HPDE6-E6E7 (cell line): Measurements from ENCODE around the gene GCH1.
"Not testable (repeated sequence)": the region's sequence is repeated elsewhere in the genome, so short reads cannot be mapped to it uniquely, and the experiment has no call there.

Experiments used
- DNase-seq: peaks from one replicate; pipeline ENCODE4 v3.0.0; 2011; ENCODE audit warnings: missing footprints; ENCODE audit errors: extremely low spot score

GCH1 gene

DNA sequence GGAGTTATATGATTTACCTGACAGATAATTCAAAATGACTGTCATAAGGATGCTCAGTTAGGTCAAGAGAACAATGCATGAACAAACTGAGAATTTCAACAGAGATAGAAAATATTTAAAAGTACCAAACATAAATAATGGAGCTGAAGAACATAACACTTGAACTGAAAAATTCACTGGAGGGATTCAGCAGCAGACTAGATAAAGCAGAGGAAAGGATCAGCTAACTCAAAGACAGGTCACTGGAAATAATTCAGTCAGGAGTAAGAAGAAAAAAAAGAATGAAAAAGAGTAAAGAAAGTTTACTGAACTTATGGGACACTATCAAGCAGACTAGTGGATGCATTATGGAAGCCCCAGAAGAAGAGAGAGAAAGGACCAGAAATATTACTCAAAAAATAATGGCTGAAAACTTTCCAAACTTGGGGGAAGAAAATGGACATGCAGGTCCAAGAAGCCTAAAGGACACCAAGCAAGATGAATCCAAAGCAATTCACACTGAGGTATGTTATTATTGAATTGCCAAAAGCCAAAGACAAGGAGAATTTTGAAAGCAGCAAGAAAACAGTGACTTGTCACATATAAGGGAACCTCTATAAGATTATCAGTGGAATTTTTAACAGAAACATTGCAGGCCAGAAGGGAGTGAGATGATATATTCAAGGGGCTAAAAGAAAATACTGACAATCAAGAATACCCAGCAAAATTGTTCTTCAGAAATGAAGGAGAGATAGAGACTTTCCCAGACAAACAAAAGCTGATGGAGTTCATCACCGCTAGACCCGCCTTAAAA, 78.7 kb downstream of the GCH1 start:
- no peak for DNase-seq

DNA sequence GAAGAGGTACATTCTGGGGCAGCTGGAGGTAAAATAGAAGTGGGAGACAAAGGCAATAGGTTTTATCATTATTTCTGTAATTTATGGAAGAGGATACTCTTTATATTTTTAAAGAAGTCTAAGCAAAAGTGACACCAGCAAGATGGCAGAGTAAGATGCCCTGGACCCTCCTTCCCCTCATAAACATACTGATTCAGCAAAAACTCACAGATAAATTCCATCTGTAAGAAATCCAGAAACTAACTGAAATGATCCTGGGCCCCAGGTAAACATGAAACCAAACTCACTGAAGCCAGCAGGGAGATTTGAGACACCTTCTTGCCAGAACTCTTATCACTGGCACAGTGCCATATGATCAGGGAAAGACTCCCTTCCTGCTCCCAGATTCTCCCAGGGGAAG, 79.9 kb downstream of the GCH1 start:
- no peak for DNase-seq

DNA sequence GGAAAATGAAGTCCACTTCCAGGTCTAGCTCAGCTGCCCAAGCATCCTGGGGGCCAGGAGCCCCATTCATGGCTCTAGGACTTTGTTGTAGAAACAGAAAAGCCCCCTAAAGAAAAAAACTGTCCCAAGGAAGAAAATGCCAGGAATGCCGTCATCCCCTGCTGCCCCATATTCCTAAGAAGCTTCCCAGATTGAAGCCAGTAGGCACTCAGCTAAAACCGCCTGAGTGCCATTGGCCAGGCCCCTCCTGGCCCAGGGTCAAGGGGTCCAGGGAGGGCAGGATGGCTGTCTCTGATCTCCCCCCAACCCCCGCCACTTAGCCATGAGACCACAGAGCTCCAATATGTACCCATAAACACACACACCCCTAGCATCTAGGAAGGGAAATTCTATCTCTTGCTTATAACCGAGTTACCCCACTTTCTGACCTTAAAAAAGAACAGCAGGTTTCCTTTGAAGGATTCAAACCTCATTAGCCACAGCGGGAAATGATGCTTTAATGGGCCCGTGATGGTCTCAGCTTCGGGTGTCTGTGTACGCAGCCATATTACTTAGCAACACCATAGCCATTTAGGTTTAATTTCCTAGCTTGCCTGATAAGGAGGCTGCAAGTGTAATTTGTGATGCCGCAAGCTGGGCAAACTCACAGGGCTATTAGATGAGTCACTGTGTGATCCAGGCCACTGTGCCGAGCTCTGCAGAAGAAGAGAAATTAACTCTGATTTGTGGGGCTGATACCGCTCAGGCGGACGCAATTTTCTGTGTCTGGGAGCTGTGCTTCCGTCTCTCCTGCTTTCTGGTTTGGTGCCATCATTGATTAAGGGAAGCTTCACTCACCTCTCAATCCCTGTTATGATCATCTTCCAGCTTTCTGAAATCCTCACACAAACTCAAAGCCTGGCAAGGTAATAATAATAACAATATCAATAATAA, 84.2 kb downstream of the GCH1 start:
- DNase-seq = no peak

DNA sequence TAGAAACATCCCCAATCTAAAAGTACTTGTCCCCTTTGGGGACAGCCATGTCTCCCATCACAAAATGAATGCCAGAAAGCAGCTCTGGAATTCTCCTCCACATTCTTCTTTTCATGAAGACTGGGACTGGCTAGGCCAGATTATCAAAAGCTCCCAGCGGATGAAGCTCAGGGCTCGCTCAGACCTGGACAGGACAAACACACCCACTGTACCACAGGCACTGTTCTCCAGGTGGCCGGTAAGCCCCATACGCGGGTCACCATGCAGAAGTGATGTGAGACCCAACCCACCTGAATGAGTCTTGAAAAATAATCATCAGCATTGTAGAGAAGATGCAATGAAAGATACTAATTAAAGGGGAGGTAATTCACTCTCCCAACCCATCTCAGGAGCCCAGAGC, 85.1 kb downstream of the GCH1 start:
- DNase-seq = no peak

DNA sequence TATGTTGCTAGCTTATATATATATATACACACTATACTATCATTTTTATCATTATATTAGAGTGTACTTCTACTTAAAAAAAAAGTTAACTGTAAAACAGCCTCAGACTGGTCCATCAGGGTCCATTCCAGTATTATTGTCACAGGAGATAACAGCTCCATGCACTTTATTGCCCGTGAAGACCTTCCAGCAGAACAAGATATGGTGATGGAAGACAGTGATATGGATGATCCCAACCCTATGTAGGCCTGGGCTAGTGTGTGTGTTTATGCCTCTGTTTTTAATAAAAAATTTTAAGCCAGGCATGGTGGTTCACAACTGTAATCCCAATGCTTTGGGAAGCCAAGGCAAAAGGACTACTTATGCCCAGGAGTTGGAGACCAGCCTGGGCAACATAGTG, 86.2 kb downstream of the GCH1 start:
- no peak for DNase-seq

DNA sequence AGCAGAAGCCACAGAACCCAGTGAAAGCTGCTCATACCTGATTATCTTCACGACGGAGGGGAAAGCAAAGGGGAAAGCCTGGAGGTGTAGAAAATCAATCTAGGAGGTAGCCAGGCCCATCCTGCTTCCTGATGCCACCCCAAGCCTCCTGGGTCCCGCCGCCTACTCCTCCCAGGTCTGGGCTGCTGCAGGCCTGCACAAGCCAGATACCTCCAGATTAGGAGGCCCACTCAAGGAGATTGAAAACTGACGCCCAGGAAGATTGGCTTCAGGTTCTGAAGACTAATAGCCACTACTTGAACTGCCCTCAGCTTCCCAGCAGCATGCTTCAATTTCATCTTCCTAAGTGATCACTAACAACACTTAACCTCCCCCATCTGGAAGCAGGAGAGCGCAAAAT, 87.1 kb downstream of the GCH1 start:
- DNase-seq = no peak

DNA sequence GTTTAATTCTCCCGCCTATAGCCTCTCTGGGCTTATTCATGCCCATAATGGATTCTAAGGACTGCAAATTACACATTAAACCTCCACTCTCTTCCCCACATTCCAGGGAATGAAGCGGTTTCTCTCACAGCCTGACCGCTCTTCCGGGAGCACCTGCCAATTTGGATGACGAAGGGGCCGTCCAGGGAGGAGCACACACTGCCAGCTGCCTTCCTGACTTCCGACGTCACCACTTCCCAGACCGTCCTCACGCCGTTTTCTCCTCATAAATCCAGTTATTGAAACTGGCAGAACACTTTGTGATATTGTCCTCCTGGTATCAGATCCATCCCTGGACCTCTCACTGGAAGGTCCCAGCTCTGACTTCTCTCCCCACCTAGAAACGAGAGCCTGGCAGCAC, 87.6 kb downstream of the GCH1 start:
- DNase-seq = no peak

DNA sequence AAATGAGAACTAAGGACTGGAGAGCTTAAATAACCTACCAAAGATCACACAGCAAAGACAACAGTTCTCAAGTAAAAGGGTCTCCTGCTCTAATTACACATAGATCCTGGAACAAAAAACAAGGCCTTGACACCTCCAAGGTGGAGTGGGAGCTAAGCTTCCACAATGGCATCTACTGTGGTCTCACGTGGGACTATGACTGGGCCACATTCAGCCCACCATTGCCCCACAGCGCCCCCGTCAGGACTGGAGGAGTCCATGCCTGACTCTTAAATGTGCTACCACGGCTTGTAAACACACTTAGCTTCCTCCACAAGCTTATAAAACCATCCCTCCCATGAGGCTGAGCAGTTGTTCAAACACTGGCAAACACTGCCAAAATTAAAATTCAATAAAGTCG, 88.5 kb downstream of the GCH1 start:
- DNase-seq = no peak

DNA sequence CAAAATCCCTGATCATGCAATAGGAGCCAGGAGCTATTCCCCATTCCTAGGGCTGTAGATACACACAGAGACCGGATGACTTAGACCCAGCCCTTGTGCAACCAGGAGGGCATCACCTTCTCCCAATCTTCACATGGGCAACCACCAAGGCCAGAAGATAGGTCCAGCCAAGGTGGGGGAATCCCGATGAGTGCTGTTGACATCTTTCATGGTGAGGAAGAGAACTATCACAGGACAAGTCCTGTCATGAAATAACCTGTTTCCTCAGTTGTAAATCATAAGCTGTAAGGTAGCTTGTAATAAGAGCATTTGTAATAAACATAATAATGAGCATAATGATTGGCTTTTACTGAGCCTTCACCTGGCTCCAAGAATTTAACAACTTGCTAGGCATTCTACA, 89.5 kb downstream of the GCH1 start:
- DNase-seq = no peak

DNA sequence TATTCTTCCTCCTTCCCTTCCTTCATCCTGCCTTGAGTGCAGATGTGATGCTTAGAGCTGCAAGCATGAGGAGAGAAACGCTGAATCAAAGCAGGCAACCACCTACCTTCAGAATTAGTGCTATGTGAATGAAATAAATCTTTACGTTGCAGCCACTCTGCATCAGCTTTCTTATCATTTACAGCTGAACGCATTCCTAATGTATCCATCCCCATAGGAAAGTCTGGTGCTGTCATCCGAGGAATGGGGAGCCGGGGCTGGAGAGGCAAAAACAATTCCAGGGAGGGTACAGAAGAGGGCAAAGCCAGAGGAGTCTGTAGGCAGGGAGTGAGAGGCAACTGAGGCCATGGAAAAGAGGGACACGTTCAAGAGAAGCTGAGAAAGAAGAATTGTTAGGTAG, 90.0 kb downstream of the GCH1 start:
- no peak for DNase-seq

DNA sequence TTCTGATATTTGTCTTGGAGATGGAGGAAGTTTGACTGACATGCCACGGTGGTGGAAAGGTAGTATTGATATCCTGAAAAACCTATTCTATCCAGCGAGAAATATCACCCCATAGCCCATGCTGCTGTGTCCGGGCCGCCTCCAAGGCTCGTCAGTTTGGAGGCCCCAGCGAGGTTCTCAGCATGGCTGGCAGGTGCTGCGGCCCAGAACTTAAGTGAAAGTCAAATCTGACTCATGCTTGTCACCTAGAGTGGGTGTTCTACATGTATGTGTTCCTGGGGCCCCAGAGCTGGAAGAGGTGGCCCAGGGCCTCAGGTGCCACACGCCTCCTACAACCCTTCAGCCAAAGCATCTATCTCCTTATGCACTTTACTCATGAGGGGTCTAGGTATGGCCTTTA, 92.9 kb downstream of the GCH1 start:
- no peak for DNase-seq

DNA sequence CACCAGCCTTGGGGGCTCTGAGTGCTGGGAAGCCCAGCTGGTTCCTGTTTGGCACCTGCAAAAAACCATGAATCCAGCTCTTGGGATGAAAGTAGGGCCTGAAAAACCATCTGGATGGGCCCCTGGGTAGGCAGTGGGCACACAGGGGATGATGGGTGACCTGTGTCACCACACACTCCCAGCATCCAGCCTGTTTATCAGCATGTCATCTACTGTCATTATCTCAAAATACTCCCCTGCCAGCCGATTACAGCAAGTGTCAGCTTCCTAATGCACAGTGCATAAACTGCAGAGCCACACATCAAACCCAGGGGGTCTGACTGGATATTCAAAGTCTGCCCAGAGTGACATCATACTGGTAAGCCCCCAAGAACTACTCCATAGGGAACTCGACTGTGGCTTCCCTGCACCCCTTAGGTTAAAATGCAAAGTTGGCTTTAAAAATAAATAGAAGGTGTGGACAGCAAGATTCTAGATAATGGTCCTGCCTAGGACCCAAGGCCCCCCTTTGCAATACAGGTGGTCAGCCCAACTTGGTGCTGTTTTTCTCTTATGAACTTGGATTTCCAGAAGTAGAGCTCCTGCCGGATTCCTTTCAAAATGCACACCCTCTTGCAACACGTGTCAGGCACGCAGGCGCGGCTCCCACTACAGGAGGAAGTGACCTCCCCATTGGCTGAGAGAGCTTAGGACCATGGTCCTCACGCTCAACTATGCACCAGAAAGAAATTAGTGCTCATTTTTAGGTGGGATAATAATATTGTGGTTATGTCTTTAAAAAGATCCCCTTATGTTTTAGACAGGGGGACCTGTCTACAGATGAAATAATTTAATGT, 94.1 kb downstream of the GCH1 start:
- DNase-seq = no peak

DNA sequence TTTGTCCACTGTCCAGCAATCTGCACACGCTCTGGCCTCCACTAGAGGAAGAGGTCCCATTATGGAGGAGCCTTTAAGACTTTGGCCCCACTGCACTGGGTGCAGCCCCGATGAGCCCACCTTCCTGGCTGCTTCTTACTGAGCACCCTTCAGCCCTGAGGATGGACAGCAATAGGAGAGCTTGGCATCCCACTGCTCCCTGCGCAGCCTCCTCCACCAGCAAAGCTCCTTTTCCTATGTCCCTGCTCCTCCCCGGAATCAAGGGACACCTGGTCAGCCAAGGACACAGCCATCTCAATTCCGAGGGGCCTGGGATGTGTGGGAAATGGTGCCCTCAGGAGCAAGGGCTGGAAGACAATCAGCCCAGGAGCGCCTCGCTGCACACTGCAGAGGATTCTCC, 94.7 kb downstream of the GCH1 start:
- no peak for DNase-seq

DNA sequence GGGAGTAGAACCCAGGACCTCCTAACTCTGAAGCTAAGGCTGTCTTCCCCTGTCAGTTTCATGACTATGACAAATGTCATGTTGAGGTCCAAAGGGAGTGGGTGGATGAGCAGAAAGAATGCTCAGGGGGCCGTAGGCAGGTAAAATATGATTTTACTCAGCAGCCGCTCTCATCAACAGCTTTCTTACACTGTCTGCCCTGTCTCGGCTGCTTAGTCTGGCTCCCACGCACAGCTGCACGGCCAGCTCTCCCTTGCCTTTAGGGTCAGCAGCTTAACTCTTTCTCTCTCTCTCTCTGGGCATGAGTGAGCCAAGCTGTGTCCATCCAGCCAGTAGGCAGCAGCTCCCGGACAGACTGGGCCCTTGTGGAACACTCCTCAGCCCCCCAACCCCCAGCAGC, 95.2 kb downstream of the GCH1 start:
- no peak for DNase-seq

DNA sequence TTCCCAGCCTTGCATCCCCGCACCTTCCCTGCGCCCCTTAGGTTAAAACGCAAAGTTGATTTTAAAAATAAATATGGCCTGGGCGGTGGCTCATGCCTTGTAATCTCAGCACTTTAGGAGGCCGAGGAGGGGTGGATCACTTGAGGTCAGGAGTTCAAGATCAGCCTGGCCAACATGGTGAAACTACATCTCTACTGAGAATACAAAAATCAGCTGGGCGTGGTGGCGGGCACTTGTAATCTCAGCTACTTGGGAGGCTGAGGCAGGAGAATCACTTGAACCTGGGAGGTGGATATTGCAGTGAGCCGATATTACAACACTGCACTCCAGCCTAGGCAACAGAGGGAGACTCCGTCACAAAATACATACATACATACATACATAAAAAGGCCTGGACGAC, 96.0 kb downstream of the GCH1 start:
- DNase-seq = no peak

DNA sequence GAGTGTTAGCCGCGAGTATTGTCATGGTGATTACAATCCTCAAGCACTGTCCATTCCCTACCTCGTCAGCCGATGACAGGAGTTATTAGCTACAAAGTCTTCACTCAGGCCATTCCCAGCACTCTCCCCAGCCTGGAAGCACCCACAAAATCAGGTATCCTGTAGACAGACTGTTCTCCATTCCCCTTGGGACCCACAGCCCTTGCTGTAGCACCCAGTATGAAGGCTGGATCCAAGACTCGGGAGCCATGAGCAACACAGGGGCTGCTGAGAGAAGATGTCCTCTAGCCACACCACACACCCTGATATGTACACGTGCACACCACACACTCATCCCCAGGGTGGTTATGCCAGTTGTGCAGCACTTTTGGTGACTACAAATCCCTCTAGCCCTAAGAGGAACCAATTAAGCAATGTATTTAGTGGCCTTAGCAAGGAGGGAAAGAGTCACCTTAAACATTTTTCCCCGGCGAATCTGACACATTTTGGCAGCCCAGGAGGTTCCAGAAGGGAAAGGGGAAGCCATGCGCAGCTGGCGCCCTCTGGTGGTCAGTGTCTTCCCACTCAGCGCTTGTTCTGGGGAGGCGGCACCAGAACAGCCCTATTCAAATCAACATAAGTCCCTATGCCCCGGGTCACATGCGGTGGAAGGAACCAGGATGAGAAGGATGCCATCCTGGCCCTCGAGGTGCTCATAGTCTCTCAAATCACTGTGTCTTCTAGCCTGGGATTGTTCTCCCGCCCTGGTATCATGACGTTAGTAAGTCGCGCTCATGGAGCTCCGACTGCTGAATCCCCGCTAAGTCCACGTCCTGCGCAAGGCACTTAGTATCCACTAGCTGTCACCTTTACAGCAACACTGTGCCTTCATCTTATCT, 96.9 kb downstream of the GCH1 start:
- DNase-seq = peak; percentile 84

DNA sequence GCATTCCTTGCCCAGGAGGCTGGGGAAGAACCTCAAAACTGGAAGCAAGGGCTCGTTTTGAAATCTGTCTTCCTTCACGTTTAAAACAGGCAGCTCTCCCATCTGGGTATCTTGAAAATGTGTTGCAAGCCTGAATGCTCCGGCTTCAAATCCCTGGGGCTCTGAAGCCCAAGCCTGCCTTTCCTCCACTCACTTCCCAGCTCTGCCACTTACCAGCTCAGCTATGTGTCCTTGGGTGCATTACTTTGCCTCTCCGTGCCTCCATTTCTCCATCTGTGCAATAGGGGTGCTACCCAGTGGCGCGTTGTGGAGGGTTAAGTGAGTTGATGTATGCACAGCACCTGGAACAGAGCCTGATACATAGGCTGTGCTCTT, 97.6 kb downstream of the GCH1 start:
- no peak for DNase-seq

DNA sequence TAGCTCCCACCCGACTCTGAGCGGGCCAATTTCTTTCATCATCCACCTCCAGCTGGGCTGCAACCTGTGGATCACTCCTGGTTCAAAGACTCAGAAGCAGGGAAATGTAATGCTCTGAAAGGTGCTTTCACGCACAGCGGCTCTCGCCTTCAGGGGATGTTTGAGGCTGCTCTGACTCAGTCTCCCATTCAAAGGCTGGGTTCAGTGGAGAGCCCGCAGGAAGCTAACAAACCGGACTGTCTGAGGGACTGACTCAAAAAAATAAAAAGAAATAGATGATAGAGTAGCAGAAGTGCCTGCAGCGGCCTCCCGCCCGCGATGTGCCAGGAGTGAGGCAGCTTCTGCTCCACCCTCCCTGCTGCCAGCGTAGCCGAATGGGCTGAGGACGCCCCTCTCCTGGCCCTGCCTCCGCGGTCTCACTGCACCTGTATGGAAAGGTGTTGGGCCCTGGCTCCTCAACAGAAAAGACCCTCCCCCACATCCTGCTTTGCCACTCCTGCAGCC, 98.0 kb downstream of the GCH1 start:
- no peak for DNase-seq

DNA sequence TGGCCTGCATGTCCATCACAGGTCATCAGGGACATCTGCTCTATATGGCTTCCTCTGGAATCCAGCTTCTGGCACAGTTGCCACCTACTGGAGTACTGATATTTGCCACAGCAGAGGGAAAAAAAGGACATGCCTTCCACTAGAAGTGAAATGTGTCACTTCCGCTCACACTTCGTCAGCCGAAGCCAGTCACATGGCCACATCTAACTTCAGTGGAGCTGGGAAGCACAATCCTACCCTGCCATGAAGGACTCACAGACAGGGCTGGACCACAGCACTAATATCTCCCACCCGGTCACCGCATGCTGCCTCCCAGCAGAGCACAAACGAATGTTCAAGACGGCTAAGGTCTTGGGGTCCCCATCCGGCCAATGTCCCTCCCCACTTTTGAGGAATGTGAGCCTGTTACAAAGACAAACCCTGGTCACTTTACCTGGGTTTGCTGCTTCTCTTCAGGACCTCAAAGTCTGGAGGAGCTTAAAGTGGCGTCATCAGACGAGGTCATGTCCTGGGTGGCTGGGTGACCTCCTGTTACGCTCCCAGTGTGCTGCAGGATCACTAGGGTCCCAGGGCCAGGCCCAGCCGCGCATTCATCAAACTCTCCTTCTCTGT, 98.6 kb downstream of the GCH1 start:
- DNase-seq = no peak

DNA sequence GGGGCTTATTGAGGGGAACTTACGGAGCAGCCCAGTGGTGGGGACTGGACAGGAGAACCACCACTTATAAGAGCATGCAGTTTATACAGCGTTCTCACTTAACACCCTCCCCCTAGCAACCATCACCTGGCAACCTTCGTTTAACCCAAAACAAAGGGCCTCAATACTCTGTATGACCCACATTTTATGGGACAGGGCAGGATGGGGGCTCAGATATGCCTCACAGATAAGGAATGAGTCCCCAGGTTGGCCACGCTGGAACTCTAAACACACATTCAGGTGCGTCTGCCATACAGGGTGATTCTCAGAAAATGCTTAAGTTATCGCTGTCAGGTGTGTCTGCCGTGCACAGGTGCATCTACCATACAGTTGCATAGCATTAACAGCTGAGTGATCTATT, 99.2 kb downstream of the GCH1 start:
- no peak for DNase-seq

DNA sequence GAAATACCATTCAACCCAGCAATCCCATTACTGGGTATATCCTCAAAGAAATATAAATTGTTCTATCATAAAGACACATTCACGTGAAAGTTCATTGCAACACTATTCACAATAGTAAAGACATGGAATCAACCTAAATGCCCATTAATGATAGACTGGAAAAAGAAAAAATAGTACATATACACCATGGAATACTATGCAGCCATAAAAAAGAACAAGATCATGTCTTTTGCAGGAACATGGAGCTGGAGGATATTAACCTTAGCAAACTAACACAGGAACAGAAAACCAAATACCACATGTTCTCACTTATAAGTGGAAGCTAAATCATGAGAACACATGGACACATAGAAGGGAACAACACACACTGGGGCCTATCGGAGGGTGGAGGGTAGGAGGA, 101.1 kb downstream of the GCH1 start:
- not testable (repeated sequence) for DNase-seq
